ENCODE measurements around the gene IL1RAPL1. TPM values are rescaled to one million over a fixed set of nuclear protein-coding genes. Genes with fewer than 3 reads are reported as not detected.

The IL1RAPL1 gene
- total RNA-seq, 2 donors from 2014 or later: not detected

- ATAC-seq (replicated peaks in 1 of 2) (no peak), DNase-seq (no peak)
- H3K4me1 Mint-ChIP-seq (ENCODE audit: low read depth): no peaks in the 10 kb centered on the region
- no peaks in the 10 kb centered on the region for H3K27me3 Mint-ChIP-seq (ENCODE audit: low read depth)
- no peaks in the 10 kb centered on the region for H3K36me3 Mint-ChIP-seq (ENCODE audit: insufficient read depth in 2 of 2)
- H3K27ac Mint-ChIP-seq: no peak overlapping the region
- peaks cover 0 to 6% of the 10 kb centered on the region in 2 donors for H3K9me3 Mint-ChIP-seq
- no peak overlapping the region for H3K4me3 Mint-ChIP-seq
Observed at GRCh38 chrX:29229802-29230201, 642.6 kb downstream of the IL1RAPL1 start.

DNA sequence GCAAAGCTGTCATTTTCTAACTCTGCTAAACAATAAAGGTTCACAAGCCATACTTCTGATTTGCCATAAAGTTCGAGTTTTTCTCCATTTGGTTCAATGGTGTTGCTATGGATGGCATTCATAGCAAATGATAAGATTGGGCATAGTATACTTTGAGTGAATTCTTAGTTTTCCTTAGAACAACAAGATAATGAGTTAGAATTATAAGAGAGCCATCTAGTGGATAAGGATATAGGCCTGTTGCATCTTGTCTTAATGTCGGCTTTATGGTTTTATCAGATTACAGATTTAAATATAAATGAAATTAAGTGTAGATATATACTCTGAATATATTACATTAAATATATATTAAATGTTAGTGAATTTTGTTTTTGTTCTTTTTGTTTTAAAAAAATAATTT lies 644.6 kb downstream of the IL1RAPL1 start:
- Mint-ChIP-seq H3K27me3 (ENCODE audit: low read depth) (no peaks in the 10 kb centered on the region), H3K9me3 (peaks cover 0 to 2% of the 10 kb centered on the region in 2 donors), H3K4me1 (ENCODE audit: low read depth) (no peaks in the 10 kb centered on the region), H3K4me3 (no peak overlapping the region), H3K36me3 (ENCODE audit: insufficient read depth in 2 of 2) (no peaks in the 10 kb centered on the region), H3K27ac (no peak overlapping the region)
- ATAC-seq (replicated peaks in 1 of 2): no peak
- DNase-seq: no peak

DNA sequence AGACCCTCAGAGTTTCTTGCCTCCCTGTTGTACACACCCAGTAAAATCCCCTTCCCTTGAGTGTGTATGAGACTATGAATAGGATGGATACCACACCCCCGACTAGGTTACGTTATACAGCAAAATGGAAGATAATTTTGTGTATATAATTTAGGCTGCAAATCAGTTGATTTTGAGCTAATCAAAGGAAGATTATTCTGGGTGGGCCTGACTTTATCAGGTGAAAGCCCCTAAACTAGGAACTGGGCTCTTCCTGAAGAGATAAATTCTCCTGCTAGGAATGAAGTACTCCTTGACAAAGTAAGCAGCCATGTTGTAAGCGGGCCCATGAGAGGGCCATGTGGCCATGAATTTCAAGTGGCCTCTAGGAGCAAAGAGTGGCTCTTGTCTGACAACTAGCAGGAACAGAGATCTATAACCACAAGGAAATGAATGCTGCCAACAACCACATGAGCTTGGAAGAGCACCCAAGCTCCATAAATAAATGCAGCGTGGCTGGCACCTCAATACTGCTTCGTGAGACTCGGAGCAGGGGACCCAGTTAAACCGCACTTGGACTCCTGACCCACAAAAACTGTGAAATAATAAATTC lies 646.4 kb downstream of the IL1RAPL1 start:
- Mint-ChIP-seq H3K27me3 (ENCODE audit: low read depth) (no peaks in the 10 kb centered on the region), H3K36me3 (ENCODE audit: insufficient read depth in 2 of 2) (no peaks in the 10 kb centered on the region), H3K9me3 (peaks cover 0 to 2% of the 10 kb centered on the region in 2 donors), H3K27ac (no peak overlapping the region), H3K4me1 (ENCODE audit: low read depth) (no peaks in the 10 kb centered on the region), H3K4me3 (no peak overlapping the region)
- ATAC-seq (replicated peaks in 1 of 2) (no peak), DNase-seq (no peak)

- Mint-ChIP-seq H3K9me3 (peaks cover 0 to 2% of the 10 kb centered on the region in 2 donors), H3K27ac (no peak overlapping the region)
Observed at GRCh38 chrX:29237972-29238371, 650.7 kb downstream of the IL1RAPL1 start.

DNA sequence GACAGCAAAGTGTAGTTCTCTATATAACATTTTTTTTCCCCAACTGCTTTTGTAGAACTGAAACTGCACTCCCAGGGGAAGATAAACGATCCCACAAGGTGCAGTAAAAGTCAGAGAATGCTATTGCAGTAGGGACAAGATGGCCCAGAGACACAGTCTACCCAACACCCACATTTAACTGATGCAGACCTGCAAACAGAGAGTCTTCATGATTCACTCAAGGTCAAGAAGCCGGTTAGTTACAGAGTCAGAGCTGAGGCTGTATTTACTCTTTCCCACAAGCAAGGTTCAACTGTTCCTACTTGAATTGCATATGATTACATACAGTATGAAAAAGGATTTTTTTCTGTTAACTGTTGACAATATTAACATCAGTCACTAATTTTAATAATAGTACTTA lies 654.6 kb downstream of the IL1RAPL1 start:
- Mint-ChIP-seq H3K4me3 (no peak overlapping the region), H3K36me3 (ENCODE audit: insufficient read depth in 2 of 2) (no peaks in the 10 kb centered on the region), H3K27me3 (ENCODE audit: low read depth) (no peaks in the 10 kb centered on the region), H3K9me3 (peaks cover 4 to 5% of the 10 kb centered on the region in 2 donors), H3K4me1 (ENCODE audit: low read depth) (no peaks in the 10 kb centered on the region), H3K27ac (no peak overlapping the region)
- ATAC-seq (replicated peaks in 1 of 2) (no peak), DNase-seq (no peak)

More at GRCh38 chrX:29237972-29238371, 650.7 kb downstream of the IL1RAPL1 start:
- Mint-ChIP-seq H3K36me3 (ENCODE audit: insufficient read depth in 2 of 2) (no peaks in the 10 kb centered on the region), H3K4me3 (no peak overlapping the region), H3K27me3 (ENCODE audit: low read depth) (no peaks in the 10 kb centered on the region), H3K4me1 (ENCODE audit: low read depth) (no peaks in the 10 kb centered on the region)
- DNase-seq (no peak), ATAC-seq (replicated peaks in 1 of 2) (no peak)

- H3K36me3 Mint-ChIP-seq (ENCODE audit: insufficient read depth in 2 of 2): no peaks in the 10 kb centered on the region
- peaks cover 4 to 5% of the 10 kb centered on the region in 2 donors for H3K9me3 Mint-ChIP-seq
- H3K27ac Mint-ChIP-seq: no peak overlapping the region
- no peak for ATAC-seq (replicated peaks in 1 of 2)
- H3K27me3 Mint-ChIP-seq (ENCODE audit: low read depth): no peaks in the 10 kb centered on the region
- no peak for DNase-seq
- no peaks in the 10 kb centered on the region for H3K4me1 Mint-ChIP-seq (ENCODE audit: low read depth)
- no peak overlapping the region for H3K4me3 Mint-ChIP-seq
Observed at GRCh38 chrX:29242856-29243255, 655.6 kb downstream of the IL1RAPL1 start.

DNA sequence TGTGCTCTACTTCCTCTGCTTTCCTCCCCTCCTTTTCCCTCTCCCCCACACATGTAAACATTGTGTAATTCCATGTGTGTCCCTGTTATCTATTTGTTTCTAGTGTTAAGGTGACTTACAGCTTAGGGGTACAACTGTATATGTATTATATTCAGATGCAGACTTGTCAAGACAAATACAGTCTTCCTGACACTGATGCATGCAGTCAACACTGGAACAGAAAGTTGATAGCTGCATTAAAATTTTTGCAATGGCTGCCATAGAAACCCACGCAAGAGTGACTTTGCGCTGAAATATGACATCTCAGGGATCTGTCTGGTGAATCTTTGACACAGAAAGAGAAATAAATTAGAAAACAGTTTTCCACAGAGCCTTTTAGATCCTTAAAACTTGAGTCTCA lies 656.7 kb downstream of the IL1RAPL1 start:
- Mint-ChIP-seq H3K36me3 (ENCODE audit: insufficient read depth in 2 of 2) (no peaks in the 10 kb centered on the region), H3K27me3 (ENCODE audit: low read depth) (no peaks in the 10 kb centered on the region), H3K27ac (no peak overlapping the region), H3K9me3 (peaks cover 4 to 5% of the 10 kb centered on the region in 2 donors), H3K4me1 (ENCODE audit: low read depth) (no peaks in the 10 kb centered on the region), H3K4me3 (no peak overlapping the region)
- DNase-seq (no peak), ATAC-seq (replicated peaks in 1 of 2) (no peak)

- no peak overlapping the region for H3K4me3 Mint-ChIP-seq
- no peak overlapping the region for H3K27ac Mint-ChIP-seq
- ATAC-seq (replicated peaks in 1 of 2): no peak
- no peaks in the 10 kb centered on the region for H3K27me3 Mint-ChIP-seq (ENCODE audit: low read depth)
- DNase-seq: no peak
- no peaks in the 10 kb centered on the region for H3K4me1 Mint-ChIP-seq (ENCODE audit: low read depth)
- peaks cover 2% of the 10 kb centered on the region in 2 donors for H3K9me3 Mint-ChIP-seq
- H3K36me3 Mint-ChIP-seq (ENCODE audit: insufficient read depth in 2 of 2): no peaks in the 10 kb centered on the region
Observed at GRCh38 chrX:29254515-29254914, 667.3 kb downstream of the IL1RAPL1 start.

- Mint-ChIP-seq H3K4me1 (ENCODE audit: low read depth) (no peaks in the 10 kb centered on the region), H3K36me3 (ENCODE audit: insufficient read depth in 2 of 2) (no peaks in the 10 kb centered on the region), H3K4me3 (no peak overlapping the region), H3K9me3 (peaks cover 4% of the 10 kb centered on the region in 2 donors), H3K27ac (no peak overlapping the region), H3K27me3 (ENCODE audit: low read depth) (no peaks in the 10 kb centered on the region)
- ATAC-seq (replicated peaks in 1 of 2): no peak
- no peak for DNase-seq
Observed at GRCh38 chrX:29257521-29257920, 670.3 kb downstream of the IL1RAPL1 start.

GRCh38 chrX:29269390-29269789 lies 682.1 kb downstream of the IL1RAPL1 start:
- ATAC-seq (replicated peaks in 1 of 2): no peak
- Mint-ChIP-seq H3K4me1 (ENCODE audit: low read depth) (no peaks in the 10 kb centered on the region), H3K36me3 (ENCODE audit: insufficient read depth in 2 of 2) (no peaks in the 10 kb centered on the region), H3K9me3 (peaks cover 2 to 4% of the 10 kb centered on the region in 2 donors), H3K4me3 (no peak overlapping the region), H3K27ac (no peak overlapping the region), H3K27me3 (ENCODE audit: low read depth) (no peaks in the 10 kb centered on the region)
- DNase-seq: no peak

GRCh38 chrX:29274517-29274916 lies 687.3 kb downstream of the IL1RAPL1 start:
- Mint-ChIP-seq H3K36me3 (ENCODE audit: insufficient read depth in 2 of 2) (no peaks in the 10 kb centered on the region), H3K4me1 (ENCODE audit: low read depth) (no peaks in the 10 kb centered on the region), H3K4me3 (no peak overlapping the region), H3K27me3 (ENCODE audit: low read depth) (no peaks in the 10 kb centered on the region), H3K27ac (no peak overlapping the region), H3K9me3 (peaks cover 3% of the 10 kb centered on the region in 2 donors)
- no peak for ATAC-seq (replicated peaks in 1 of 2)
- no peak for DNase-seq

- Mint-ChIP-seq H3K9me3 (peaks cover 3% of the 10 kb centered on the region in 2 donors), H3K27ac (no peak overlapping the region), H3K36me3 (ENCODE audit: insufficient read depth in 2 of 2) (no peaks in the 10 kb centered on the region), H3K27me3 (ENCODE audit: low read depth) (peaks cover 4% of the 10 kb centered on the region), H3K4me3 (no peak overlapping the region), H3K4me1 (ENCODE audit: low read depth) (no peaks in the 10 kb centered on the region)
- ATAC-seq (replicated peaks in 1 of 2) (no peak), DNase-seq (no peak)
Observed at GRCh38 chrX:29275928-29276327, 688.7 kb downstream of the IL1RAPL1 start.

- no peak overlapping the region for H3K27ac Mint-ChIP-seq
- no peak overlapping the region for H3K4me3 Mint-ChIP-seq
- H3K36me3 Mint-ChIP-seq (ENCODE audit: insufficient read depth in 2 of 2): no peaks in the 10 kb centered on the region
- ATAC-seq (replicated peaks in 1 of 2): no peak
- DNase-seq: no peak
- H3K27me3 Mint-ChIP-seq (ENCODE audit: low read depth): peaks cover 4% of the 10 kb centered on the region
- H3K4me1 Mint-ChIP-seq (ENCODE audit: low read depth): no peaks in the 10 kb centered on the region
- H3K9me3 Mint-ChIP-seq: peaks cover 2 to 5% of the 10 kb centered on the region in 2 donors
Observed at GRCh38 chrX:29281078-29281742, 694.0 kb downstream of the IL1RAPL1 start.

GRCh38 chrX:29285664-29286063 lies 698.4 kb downstream of the IL1RAPL1 start:
- Mint-ChIP-seq H3K27ac (no peak overlapping the region), H3K9me3 (peaks cover 2 to 8% of the 10 kb centered on the region in 2 donors), H3K36me3 (ENCODE audit: insufficient read depth in 2 of 2) (no peaks in the 10 kb centered on the region), H3K4me3 (no peak overlapping the region), H3K27me3 (ENCODE audit: low read depth) (peaks cover under 1% of the 10 kb centered on the region), H3K4me1 (ENCODE audit: low read depth) (no peaks in the 10 kb centered on the region)
- no peak for ATAC-seq (replicated peaks in 1 of 2)
- no peak for DNase-seq
